Tibial nerve (tissue), 3 donors: Measurements from ENCODE around the gene ASXL3.

Experiments used
- EP300 ChIP-seq, 2 donors: sonication (generic); formaldehyde crosslinking; IDR thresholded peaks; one replicate each; pipeline ENCODE4 v1.6.1; 2017; ENCODE audit warnings: antibody characterized with exemption in 2 of 2, mild to moderate bottlenecking in 1 of 2
- POLR2A ChIP-seq, 2 donors: fragments of 450-650 bp; IDR thresholded peaks; one replicate each; pipeline ENCODE4 v1.6.1; 2017; ENCODE audit warnings: antibody characterized with exemption in 2 of 2, mild to moderate bottlenecking in 2 of 2, moderate library complexity in 2 of 2

DNA sequence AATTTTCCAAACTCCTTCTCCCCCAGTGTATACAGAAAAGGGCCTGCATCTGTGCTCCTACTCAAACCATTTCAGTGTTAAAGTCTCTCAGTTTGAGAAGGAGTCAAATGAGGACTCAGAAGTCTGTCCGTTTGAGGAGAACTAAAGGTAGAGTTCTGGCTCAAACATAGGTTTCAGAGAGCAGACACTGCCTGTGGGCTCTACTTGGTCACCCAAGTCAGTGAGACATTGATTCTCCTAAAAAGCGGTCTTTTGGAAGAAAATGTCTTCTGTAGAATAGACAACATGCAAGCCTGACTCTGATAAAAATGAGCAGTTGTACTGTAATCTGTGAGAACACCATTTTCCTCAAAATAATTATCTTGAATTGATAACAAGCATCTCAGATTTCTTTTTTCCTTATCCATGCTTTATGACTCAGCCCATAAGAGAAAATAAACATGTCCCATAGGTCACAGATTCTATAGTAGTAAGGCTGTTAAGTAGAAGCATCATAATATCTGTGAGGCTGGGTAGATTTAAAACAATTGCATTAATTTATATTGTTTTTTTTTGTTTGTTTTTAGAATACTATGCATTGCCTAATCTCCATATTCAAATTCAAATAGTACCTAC is 82.8 kb downstream of the ASXL3 start:
- no peak for TF ChIP-seq POLR2A (IDR thresholded peaks at IDR 0.05)
- TF ChIP-seq EP300 (IDR thresholded peaks at IDR 0.05): no peak
